Activated B cell treated with CpG ODN at 0.5 μM for 24 hours (primary cell): ENCODE results near the gene TBCCD1. TPM values are rescaled to one million over a fixed set of nuclear protein-coding genes. Genes with fewer than 3 reads are reported as not detected.
"Not testable (repeated sequence)": the region's sequence is repeated elsewhere in the genome, so short reads cannot be mapped to it uniquely, and the experiment has no call there.

ENCODE experiments used
- ATAC-seq: fragments of 200-7000 bp; cut with Tn5 transposase; one replicate; pipeline ENCODE4 v1.10.0; 2021; ENCODE audit warnings: low read depth, mild to moderate bottlenecking, moderate library complexity
- CTCF ChIA-PET: fragments of 350-600 bp; sonication (Branson Sonifier 250); formaldehyde crosslinking; loops from one replicate; lab custom pipeline; 2021; ENCODE audit warnings: antibody characterized with exemption; lab: Charles Lee
- POLR2A ChIA-PET: fragments of 350-600 bp; sonication (Branson Sonifier 250); formaldehyde crosslinking; loops from one replicate; lab custom pipeline; 2021; ENCODE audit warnings: antibody characterized with exemption; lab: Charles Lee
- DNase-seq: peaks from one replicate; pipeline ENCODE4 v3.0.0; 2022
- H3K27ac Mint-ChIP-seq: one replicate; pipeline ENCODE4 v1.8.0; 2020; ENCODE audit warnings: mixed read lengths
- H3K27me3 Mint-ChIP-seq: one replicate; pipeline ENCODE4 v1.8.0; 2021; ENCODE audit warnings: mixed read lengths
- H3K36me3 Mint-ChIP-seq: one replicate; pipeline ENCODE4 v1.8.0; 2021; ENCODE audit warnings: low read depth, mixed read lengths
- H3K4me1 Mint-ChIP-seq: one replicate; pipeline ENCODE4 v1.8.0; 2021; ENCODE audit warnings: mixed read lengths
- H3K4me3 Mint-ChIP-seq: one replicate; pipeline ENCODE4 v1.8.0; 2020; ENCODE audit warnings: mild to moderate bottlenecking, mixed read lengths
- H3K9me3 Mint-ChIP-seq: one replicate; pipeline ENCODE4 v1.8.0; 2020; ENCODE audit warnings: mixed read lengths
- intact Hi-C: fragments of 100-400 bp; cut with micrococcal nuclease; formaldehyde crosslinking; loops from one replicate; pipeline ENCODE4 v1.15.1; 2024
- total RNA-seq: library from RNA; stranded (reverse); gene quantifications from 2 replicates; pipeline ENCODE4 v1.2.3, GENCODE V29; 2022
- TF ChIP-seq, protein P1 (sequence below): fragments of 200-600 bp; IDR thresholded peaks from one replicate; pipeline ENCODE4 v1.8.0; 2022; ENCODE audit warnings: antibody characterized with exemption, mild to moderate bottlenecking

TBCCD1 gene
- total RNA-seq, 1 donor from 2014 or later: 15.4 TPM

DNA sequence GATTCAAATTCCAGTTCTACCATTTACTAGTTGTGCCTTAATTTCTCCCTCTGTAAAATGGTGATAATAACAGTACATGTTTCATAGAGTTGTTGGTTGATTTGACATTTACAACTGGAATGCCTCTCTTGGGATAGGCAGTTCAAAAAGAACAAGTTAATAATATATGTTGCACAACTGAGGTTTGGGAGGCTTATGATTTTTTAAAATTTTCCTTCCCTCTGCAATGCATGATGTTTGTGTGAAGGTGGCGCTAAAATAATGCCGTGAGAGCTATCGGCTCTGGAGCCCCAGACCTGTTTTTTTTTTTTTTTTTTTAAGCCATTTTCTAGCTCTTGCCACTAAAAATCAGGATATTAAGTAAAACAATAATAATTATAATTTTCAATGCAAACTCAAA lies 22.0 kb upstream of the TBCCD1 start:
- POLR2A ChIA-PET: no interaction called here
- CTCF ChIA-PET: interaction anchor here (1.3 kb wide), 1 partner anchor 48 kb away, joined by 3 read pairs; no protein-coding TSS in a partner anchor
- no peaks in the 10 kb centered on the region for H3K4me1 Mint-ChIP-seq

GRCh38 chr3:186588632-186589031 lies 21.5 kb upstream of the TBCCD1 start:
- intact Hi-C loops: no loop called here
- TF ChIP-seq, protein P1, sequence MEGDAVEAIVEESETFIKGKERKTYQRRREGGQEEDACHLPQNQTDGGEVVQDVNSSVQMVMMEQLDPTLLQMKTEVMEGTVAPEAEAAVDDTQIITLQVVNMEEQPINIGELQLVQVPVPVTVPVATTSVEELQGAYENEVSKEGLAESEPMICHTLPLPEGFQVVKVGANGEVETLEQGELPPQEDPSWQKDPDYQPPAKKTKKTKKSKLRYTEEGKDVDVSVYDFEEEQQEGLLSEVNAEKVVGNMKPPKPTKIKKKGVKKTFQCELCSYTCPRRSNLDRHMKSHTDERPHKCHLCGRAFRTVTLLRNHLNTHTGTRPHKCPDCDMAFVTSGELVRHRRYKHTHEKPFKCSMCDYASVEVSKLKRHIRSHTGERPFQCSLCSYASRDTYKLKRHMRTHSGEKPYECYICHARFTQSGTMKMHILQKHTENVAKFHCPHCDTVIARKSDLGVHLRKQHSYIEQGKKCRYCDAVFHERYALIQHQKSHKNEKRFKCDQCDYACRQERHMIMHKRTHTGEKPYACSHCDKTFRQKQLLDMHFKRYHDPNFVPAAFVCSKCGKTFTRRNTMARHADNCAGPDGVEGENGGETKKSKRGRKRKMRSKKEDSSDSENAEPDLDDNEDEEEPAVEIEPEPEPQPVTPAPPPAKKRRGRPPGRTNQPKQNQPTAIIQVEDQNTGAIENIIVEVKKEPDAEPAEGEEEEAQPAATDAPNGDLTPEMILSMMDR: no peak
- no peak overlapping the region for H3K4me3 Mint-ChIP-seq
- no peaks in the 10 kb centered on the region for H3K4me1 Mint-ChIP-seq
- ATAC-seq (no peak), DNase-seq (no peak)
- no peaks in the 10 kb centered on the region for H3K27me3 Mint-ChIP-seq
- no peak overlapping the region for H3K27ac Mint-ChIP-seq
- H3K36me3 Mint-ChIP-seq: peaks cover 36% of the 10 kb centered on the region
- ChIA-PET CTCF (no interaction called here), POLR2A (no interaction called here)
- no peaks in the 10 kb centered on the region for H3K9me3 Mint-ChIP-seq

More for the DNA sequence above, 22.0 kb upstream of the TBCCD1 start:
- H3K9me3 Mint-ChIP-seq: no peaks in the 10 kb centered on the region
- intact Hi-C loops: no loop called here
- peaks cover 31% of the 10 kb centered on the region for H3K36me3 Mint-ChIP-seq
- no peak for ATAC-seq
- H3K27ac Mint-ChIP-seq: no peak overlapping the region
- DNase-seq: no peak
- no peak overlapping the region for H3K4me3 Mint-ChIP-seq
- TF ChIP-seq, protein P1: no peak
- no peaks in the 10 kb centered on the region for H3K27me3 Mint-ChIP-seq

GRCh38 chr3:186587183-186587582 lies 20.0 kb upstream of the TBCCD1 start:
- no peaks in the 10 kb centered on the region for H3K27me3 Mint-ChIP-seq
- CTCF ChIA-PET: interaction anchor here (0.7 to 1.4 kb wide), 4 partner anchors 28 to 604 kb away, joined by 3 read pairs; no protein-coding TSS in a partner anchor
- no peak overlapping the region for H3K4me3 Mint-ChIP-seq
- TF ChIP-seq, protein P1: no peak
- H3K27ac Mint-ChIP-seq: no peak overlapping the region
- H3K36me3 Mint-ChIP-seq: peaks cover 50% of the 10 kb centered on the region
- DNase-seq: no peak
- POLR2A ChIA-PET: no interaction called here
- intact Hi-C loops: no loop called here
- H3K4me1 Mint-ChIP-seq: no peaks in the 10 kb centered on the region
- no peaks in the 10 kb centered on the region for H3K9me3 Mint-ChIP-seq
- ATAC-seq: no peak

DNA sequence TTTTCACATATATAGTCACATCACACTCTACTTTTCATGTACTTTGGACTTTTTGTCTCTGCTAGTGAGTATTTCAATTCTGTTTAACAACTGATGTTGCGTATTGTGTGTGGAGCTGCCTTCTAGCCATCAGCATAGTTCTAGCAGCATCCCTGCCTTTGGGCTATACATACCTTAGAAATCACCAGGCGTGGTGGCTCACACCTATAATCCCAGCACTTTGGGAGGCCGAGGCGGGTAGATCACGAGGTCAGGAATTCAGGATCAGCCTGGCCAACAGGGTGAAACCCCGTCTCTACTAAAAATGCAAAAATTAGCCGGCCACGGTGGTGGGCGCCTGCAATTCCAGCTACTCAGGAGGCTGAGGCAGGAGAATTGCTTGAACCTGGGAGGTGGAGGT lies 19.1 kb upstream of the TBCCD1 start:
- ATAC-seq, H3K4me3 Mint-ChIP-seq, intact Hi-C loops, POLR2A ChIA-PET, H3K27me3 Mint-ChIP-seq, H3K4me1 Mint-ChIP-seq, DNase-seq, H3K27ac Mint-ChIP-seq, H3K9me3 Mint-ChIP-seq: not testable (repeated sequence)
- CTCF ChIA-PET: interaction anchor here (1.1 to 1.4 kb wide), 2 partner anchors 31 to 235 kb away, joined by 3 read pairs; no protein-coding TSS in a partner anchor
- H3K36me3 Mint-ChIP-seq: peaks cover 60% of the 10 kb centered on the region

DNA sequence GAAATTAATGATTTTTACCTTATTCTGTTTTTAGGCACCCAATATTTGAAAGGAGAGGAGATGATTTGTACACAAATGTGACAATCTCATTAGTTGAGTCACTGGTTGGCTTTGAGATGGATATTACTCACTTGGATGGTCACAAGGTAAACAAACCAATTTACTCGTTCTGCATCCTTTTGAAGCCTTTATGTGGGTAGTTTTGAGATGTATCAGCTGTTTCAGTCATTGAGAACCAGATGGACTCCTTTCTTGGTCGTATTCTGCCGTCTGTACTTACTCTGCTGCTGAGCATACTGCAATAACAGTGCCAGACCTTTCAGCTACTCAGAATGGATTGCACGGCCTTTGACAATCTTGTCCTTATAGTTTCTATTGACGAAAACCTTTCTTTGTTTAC lies 16.7 kb upstream of the TBCCD1 start:
- no peaks in the 10 kb centered on the region for H3K27me3 Mint-ChIP-seq
- peaks cover 80% of the 10 kb centered on the region for H3K36me3 Mint-ChIP-seq
- H3K4me3 Mint-ChIP-seq: no peak overlapping the region
- ChIA-PET POLR2A (interaction anchor here (0.7 to 2.0 kb wide), 2 partner anchors 13 to 671 kb away, joined by 4 to 5 read pairs; partner anchors contain the start of gene DNAJB11), CTCF (interaction anchor here (1.2 to 1.3 kb wide), 2 partner anchors 31 to 33 kb away, joined by 5 read pairs; no protein-coding TSS in a partner anchor)
- intact Hi-C loops: no loop called here
- TF ChIP-seq, protein P1: no peak
- ATAC-seq (no peak), DNase-seq (no peak)
- no peak overlapping the region for H3K27ac Mint-ChIP-seq
- H3K9me3 Mint-ChIP-seq: no peaks in the 10 kb centered on the region
- no peaks in the 10 kb centered on the region for H3K4me1 Mint-ChIP-seq

GRCh38 chr3:186582541-186582940 lies 15.4 kb upstream of the TBCCD1 start:
- CTCF ChIA-PET: interaction anchor here (0.8 kb wide), 1 partner anchor 34 kb away, joined by 3 read pairs; no protein-coding TSS in a partner anchor
- no peaks in the 10 kb centered on the region for H3K27me3 Mint-ChIP-seq
- no peak overlapping the region for H3K4me3 Mint-ChIP-seq
- H3K27ac Mint-ChIP-seq: no peak overlapping the region
- H3K36me3 Mint-ChIP-seq: peaks cover 90% of the 10 kb centered on the region
- DNase-seq: no peak
- no peak for ATAC-seq
- POLR2A ChIA-PET: no interaction called here
- H3K4me1 Mint-ChIP-seq: no peaks in the 10 kb centered on the region
- TF ChIP-seq, protein P1: no peak
- H3K9me3 Mint-ChIP-seq: no peaks in the 10 kb centered on the region
- intact Hi-C loops: no loop called here
